Endodermal cell (in vitro differentiated cells): ENCODE measurements around the gene TCP11L2. TPM values are rescaled to one million over a fixed set of nuclear protein-coding genes. Genes with fewer than 3 reads are reported as not detected.
"Not testable (repeated sequence)": the region's sequence is repeated elsewhere in the genome, so short reads cannot be mapped to it uniquely, and the experiment has no call there.

Experiments used
- DNase-seq: peaks from one replicate; pipeline ENCODE4 v3.0.0-alpha.2; 2017
- H3K27ac ChIP-seq: 2 replicates; pipeline ENCODE4 v1.5.1; 2013; ENCODE audit warnings: mild to moderate bottlenecking, low read depth, low read length, moderate library complexity
- H3K27me3 ChIP-seq: 2 replicates; pipeline ENCODE4 v1.6.1; 2013; ENCODE audit warnings: mild to moderate bottlenecking, low read length, moderate library complexity; ENCODE audit not compliant: insufficient read depth, control insufficient read depth, poor library complexity, severe bottlenecking
- H3K36me3 ChIP-seq: 2 replicates; pipeline ENCODE4 v1.7.0; 2013; ENCODE audit warnings: mild to moderate bottlenecking, low read length, moderate library complexity; ENCODE audit not compliant: control insufficient read depth, insufficient read depth
- H3K4me1 ChIP-seq: one replicate; pipeline ENCODE4 v1.7.0; 2013; ENCODE audit warnings: low read length; ENCODE audit not compliant: control insufficient read depth, insufficient read depth
- H3K4me3 ChIP-seq: 2 replicates; pipeline ENCODE4 v1.5.1; 2013; ENCODE audit warnings: mild to moderate bottlenecking, low read length, moderate library complexity
- H3K9ac ChIP-seq: 2 replicates; pipeline ENCODE4 v1.6.1; 2013; ENCODE audit warnings: mild to moderate bottlenecking, low read length, moderate library complexity; ENCODE audit not compliant: poor library complexity, severe bottlenecking; ENCODE audit errors: extremely low read depth
- H3K9me3 ChIP-seq: 2 replicates; pipeline ENCODE4 v1.6.1; 2013; ENCODE audit warnings: mild to moderate bottlenecking, low read length, moderate library complexity; ENCODE audit not compliant: control insufficient read depth
- H3K27ac Mint-ChIP-seq: 2 replicates; pipeline ENCODE4 v1.8.0; 2020; ENCODE audit warnings: mixed read lengths
- H3K27me3 Mint-ChIP-seq: 2 replicates; pipeline ENCODE4 v1.8.0; 2021; ENCODE audit warnings: mild to moderate bottlenecking, mixed read lengths; ENCODE audit not compliant: insufficient read depth
- H3K36me3 Mint-ChIP-seq: 2 replicates; pipeline ENCODE4 v1.8.0; 2020; ENCODE audit warnings: low read depth, mixed read lengths
- H3K4me1 Mint-ChIP-seq: 2 replicates; pipeline ENCODE4 v1.8.0; 2020; ENCODE audit warnings: mixed read lengths
- H3K4me3 Mint-ChIP-seq: 2 replicates; pipeline ENCODE4 v1.8.0; 2020; ENCODE audit warnings: mild to moderate bottlenecking, moderate library complexity, mixed read lengths
- H3K9me3 Mint-ChIP-seq: 2 replicates; pipeline ENCODE4 v1.8.0; 2020; ENCODE audit warnings: mild to moderate bottlenecking, mixed read lengths
- WGBS, 2 experiments: methylation state at CpG; one replicate each; pipeline versions ENCODE4 v1.1.5 to v1.1.7; 2013; ENCODE audit warnings: missing lambda C conversion rate in 2 of 2, mixed read lengths in 1 of 2; ENCODE audit not compliant: insufficient coverage in 1 of 2, insufficient read length in 1 of 2; 5-methylcytosine and 5-hydroxymethylcytosine counted together
- total RNA-seq, 2 donors: library from RNA; stranded (reverse); fragmentation: NEBNext Ultra II Directional in 1 of 2; extraction: Animal tissue kit (Norgen Biotek cat#: 25700) in 1 of 2; gene quantifications; 2 replicates in 1 of 2; 3 replicates in 1 of 2; pipeline ENCODE4 v1.2.1, GENCODE V29; 2021
- TF ChIP-seq, protein P1 (sequence below): fragments of 200-600 bp; sonication (generic); conservative IDR thresholded peaks from 2 replicates; pipeline ENCODE4 v1.5.0; 2021; ENCODE audit warnings: antibody characterized with exemption, mild to moderate bottlenecking

The TCP11L2 gene
- total RNA-seq, 2 donors from 2014 or later = 7.8 to 15.3 TPM

DNA sequence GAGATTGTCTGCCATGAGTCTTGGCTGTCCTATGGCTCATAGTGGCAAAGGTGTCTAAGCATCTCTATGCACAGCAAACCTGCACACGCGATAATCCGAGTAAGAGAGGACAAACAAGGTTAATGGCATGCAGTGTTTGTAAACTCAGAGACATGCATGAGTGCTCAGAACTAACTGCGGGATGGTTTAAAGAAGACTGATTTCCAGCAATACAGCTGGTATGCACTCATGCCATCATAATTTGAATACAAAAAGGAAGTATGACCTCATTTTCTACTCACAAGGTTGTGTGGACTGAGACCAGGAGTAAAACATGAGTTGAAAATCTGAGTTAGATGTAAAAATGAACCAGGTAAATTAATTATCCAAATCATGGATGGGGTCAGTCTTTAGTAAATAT is 16.6 kb upstream of the TCP11L2 start:
- TF ChIP-seq, protein P1, sequence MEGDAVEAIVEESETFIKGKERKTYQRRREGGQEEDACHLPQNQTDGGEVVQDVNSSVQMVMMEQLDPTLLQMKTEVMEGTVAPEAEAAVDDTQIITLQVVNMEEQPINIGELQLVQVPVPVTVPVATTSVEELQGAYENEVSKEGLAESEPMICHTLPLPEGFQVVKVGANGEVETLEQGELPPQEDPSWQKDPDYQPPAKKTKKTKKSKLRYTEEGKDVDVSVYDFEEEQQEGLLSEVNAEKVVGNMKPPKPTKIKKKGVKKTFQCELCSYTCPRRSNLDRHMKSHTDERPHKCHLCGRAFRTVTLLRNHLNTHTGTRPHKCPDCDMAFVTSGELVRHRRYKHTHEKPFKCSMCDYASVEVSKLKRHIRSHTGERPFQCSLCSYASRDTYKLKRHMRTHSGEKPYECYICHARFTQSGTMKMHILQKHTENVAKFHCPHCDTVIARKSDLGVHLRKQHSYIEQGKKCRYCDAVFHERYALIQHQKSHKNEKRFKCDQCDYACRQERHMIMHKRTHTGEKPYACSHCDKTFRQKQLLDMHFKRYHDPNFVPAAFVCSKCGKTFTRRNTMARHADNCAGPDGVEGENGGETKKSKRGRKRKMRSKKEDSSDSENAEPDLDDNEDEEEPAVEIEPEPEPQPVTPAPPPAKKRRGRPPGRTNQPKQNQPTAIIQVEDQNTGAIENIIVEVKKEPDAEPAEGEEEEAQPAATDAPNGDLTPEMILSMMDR = no peak
- Histone ChIP-seq H3K9ac (no peak overlapping the region), H3K4me3 (no peak overlapping the region), H3K27ac (no peak overlapping the region), H3K9me3 (no peaks in the 10 kb centered on the region), H3K36me3 (no peaks in the 10 kb centered on the region), H3K27me3 (no peaks in the 10 kb centered on the region), H3K4me1 (no peaks in the 10 kb centered on the region)
- H3K27me3 Mint-ChIP-seq = no peaks in the 10 kb centered on the region
- no peaks in the 10 kb centered on the region for H3K36me3 Mint-ChIP-seq
- H3K4me3 Mint-ChIP-seq = no peak overlapping the region
- DNase-seq = peak; percentile 30
- H3K4me1 Mint-ChIP-seq = no peaks in the 10 kb centered on the region
- no peak overlapping the region for H3K27ac Mint-ChIP-seq
- 94 to 97% methylated on average over 4 of the region's 4 CpGs for WGBS, 2 experiments
- H3K9me3 Mint-ChIP-seq = no peaks in the 10 kb centered on the region

DNA sequence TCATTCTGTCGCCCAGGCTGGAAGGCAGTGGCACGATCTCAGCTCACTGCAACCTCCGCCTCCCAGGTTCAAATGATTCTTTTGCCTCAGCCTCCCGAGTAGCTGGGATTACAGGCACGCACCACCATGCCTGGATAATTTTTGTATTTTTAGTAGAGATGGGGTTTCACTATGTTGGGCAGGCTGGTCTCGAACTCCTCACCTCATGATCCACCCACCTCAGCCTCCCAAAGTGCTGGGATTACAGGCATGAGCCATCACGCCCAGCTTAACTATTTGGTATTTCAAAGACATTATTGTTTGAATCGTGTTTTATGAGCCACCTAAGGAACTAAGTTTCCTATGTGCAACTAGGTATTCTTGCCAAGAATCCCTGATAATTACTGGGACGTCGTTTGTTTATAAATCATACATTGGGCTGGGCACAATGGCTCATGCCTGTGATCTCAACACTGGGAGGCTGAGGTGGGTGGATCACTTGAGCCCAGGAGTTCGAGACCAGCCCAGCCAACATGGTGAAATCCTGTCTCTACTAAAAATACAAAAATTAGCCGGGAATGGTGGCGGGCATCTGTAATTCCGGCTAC is 15.9 kb upstream of the TCP11L2 start:
- 84 to 95% methylated on average over 10 to 13 of the region's 14 CpGs for WGBS, 2 experiments
- not testable (repeated sequence) for H3K9me3 ChIP-seq, H3K27ac Mint-ChIP-seq

DNA sequence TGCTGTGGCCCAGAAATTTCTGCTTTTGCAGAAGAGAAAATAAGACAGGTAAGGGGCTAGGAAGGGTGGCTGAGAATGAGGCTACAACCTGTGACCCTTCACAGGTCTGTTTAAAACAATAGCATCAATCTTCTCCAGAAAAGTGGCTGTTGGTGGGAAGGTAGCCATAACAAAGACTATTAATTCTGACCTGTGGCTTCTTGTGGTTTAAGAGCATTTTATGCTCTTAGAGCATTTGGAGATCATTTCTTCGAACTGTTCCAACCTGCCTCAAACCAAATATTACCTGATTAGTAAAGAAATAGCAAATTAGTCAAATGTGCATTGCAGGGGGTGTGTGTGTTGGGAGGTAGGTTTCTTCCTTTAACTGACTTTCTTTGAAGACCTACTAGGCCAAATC is 15.2 kb upstream of the TCP11L2 start:
- H3K27me3 ChIP-seq = no peaks in the 10 kb centered on the region
- TF ChIP-seq, protein P1 = no peak
- H3K4me3 ChIP-seq = no peak overlapping the region
- peak; percentile 24 for DNase-seq
- no peaks in the 10 kb centered on the region for H3K9me3 ChIP-seq
- no peak overlapping the region for H3K27ac Mint-ChIP-seq
- H3K9ac ChIP-seq = no peak overlapping the region
- H3K9me3 Mint-ChIP-seq = no peaks in the 10 kb centered on the region
- no peaks in the 10 kb centered on the region for H3K36me3 Mint-ChIP-seq
- H3K4me3 Mint-ChIP-seq = no peak overlapping the region
- H3K4me1 Mint-ChIP-seq = no peaks in the 10 kb centered on the region
- H3K36me3 ChIP-seq = no peaks in the 10 kb centered on the region
- H3K4me1 ChIP-seq = no peaks in the 10 kb centered on the region
- no peaks in the 10 kb centered on the region for H3K27me3 Mint-ChIP-seq
- WGBS, 2 experiments = 100% methylated on average over 1 of the region's 1 CpG; no CpG with 5 or more reads in 1 of the 2 experiments
- H3K27ac ChIP-seq = no peak overlapping the region

More for the DNA sequence above, 15.9 kb upstream of the TCP11L2 start:
- H3K27me3 Mint-ChIP-seq, H3K27ac ChIP-seq, H3K9ac ChIP-seq, H3K4me1 ChIP-seq, H3K4me1 Mint-ChIP-seq, H3K36me3 Mint-ChIP-seq, H3K9me3 Mint-ChIP-seq, H3K4me3 Mint-ChIP-seq, H3K4me3 ChIP-seq, H3K27me3 ChIP-seq, H3K36me3 ChIP-seq: not testable (repeated sequence)
- DNase-seq = peak; percentile 9

DNA sequence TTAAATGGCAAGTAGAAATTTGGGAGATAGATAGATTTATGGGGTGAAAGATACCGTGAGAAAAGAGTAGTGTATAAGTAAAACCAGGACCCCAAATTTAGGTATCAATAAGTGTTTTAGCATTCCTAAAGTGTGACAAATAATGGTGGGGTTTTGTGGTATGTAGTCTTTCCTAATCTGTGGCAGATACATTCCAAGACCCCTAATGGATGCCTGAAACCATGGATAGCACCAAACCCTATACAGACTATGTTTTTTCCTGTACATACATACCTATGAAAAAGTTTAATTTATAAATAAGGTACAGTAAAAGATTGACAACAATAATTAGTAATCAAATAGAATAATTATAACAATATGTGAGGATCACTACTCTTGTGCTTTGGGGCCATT is 14.4 kb upstream of the TCP11L2 start:
- Mint-ChIP-seq H3K9me3 (no peaks in the 10 kb centered on the region), H3K27me3 (no peaks in the 10 kb centered on the region), H3K4me1 (no peaks in the 10 kb centered on the region), H3K36me3 (no peaks in the 10 kb centered on the region), H3K4me3 (no peak overlapping the region), H3K27ac (no peak overlapping the region)
- DNase-seq = no peak
- WGBS, 2 experiments = 93 to 100% methylated on average over 1 of the region's 1 CpG
- no peak overlapping the region for H3K9ac ChIP-seq
- TF ChIP-seq, protein P1 = no peak
- no peak overlapping the region for H3K4me3 ChIP-seq
- H3K27ac ChIP-seq = no peak overlapping the region
- H3K4me1 ChIP-seq = no peaks in the 10 kb centered on the region
- no peaks in the 10 kb centered on the region for H3K9me3 ChIP-seq
- H3K36me3 ChIP-seq = no peaks in the 10 kb centered on the region
- no peaks in the 10 kb centered on the region for H3K27me3 ChIP-seq
